ENCODE results near the gene NPR1. TPM values are rescaled to one million over a fixed set of nuclear protein-coding genes. Genes with fewer than 3 reads are reported as not detected.

The NPR1 gene
- total and polyA plus RNA-seq, 2 of the 13 experiments (the other 11 are each of a cell fraction or from before 2014, with no cell fraction given): not detected

- TF ChIP-seq ZBTB40 (IDR thresholded peaks at IDR 0.05): 0 out of 2 replicates have a peak, but pooled peaks have one; percentile 16
- TF ChIP-seq ZBTB40 (CRISPR knock-in tag; IDR thresholded peaks at IDR 0.05): peak; percentile 36; the same call in 1 of the 2 replicates
- TF ChIP-seq E2F2 (CRISPR knock-in tag; IDR thresholded peaks at IDR 0.05; ENCODE audit: borderline replicate concordance): no peak
- 0 out of 2 replicates have a peak, but pooled peaks have one; percentile 44 for TF ChIP-seq ZBTB26 (CRISPR knock-in tag; IDR thresholded peaks at IDR 0.05; ENCODE audit: borderline replicate concordance)
- TF ChIP-seq ZNF18 (CRISPR knock-in tag; IDR thresholded peaks at IDR 0.05; ENCODE audit: insufficient replicate concordance): no peak
- peak; percentile 11; the same call in 1 of the 2 replicates for TF ChIP-seq ZBTB38 (CRISPR knock-in tag; IDR thresholded peaks at IDR 0.05)
- no peak for TF ChIP-seq ZNF724P (CRISPR knock-in tag; IDR thresholded peaks at IDR 0.05; ENCODE audit: borderline replicate concordance)
- TF ChIP-seq ZBTB8A (CRISPR knock-in tag; IDR thresholded peaks at IDR 0.05; ENCODE audit: borderline replicate concordance, low read depth): no peak
- no peak for TF ChIP-seq PCBP2 (optimal IDR thresholded peaks at IDR 0.05; ENCODE audit: low read depth, low read length, poor library complexity, severe bottlenecking)
- TF ChIP-seq ARHGAP35 (CRISPR knock-in tag; IDR thresholded peaks at IDR 0.05; ENCODE audit: borderline replicate concordance): no peak
- no peak for TF ChIP-seq ZBTB14 (CRISPR knock-in tag; IDR thresholded peaks at IDR 0.05)
- TF ChIP-seq ZNF430 (CRISPR knock-in tag; IDR thresholded peaks at IDR 0.05): peak; percentile 11; the same call in 1 of the 2 replicates
- peak; percentile 46; the same call in 1 of the 2 replicates for TF ChIP-seq KDM5B (CRISPR knock-in tag; IDR thresholded peaks at IDR 0.05; ENCODE audit: borderline replicate concordance)
These were observed 7.4 kb upstream of the NPR1 start, which contains the start of gene ILF2 (continued) for GRCh38 chr1:153670859-153671627.

Data from HepG2 (cell line).